HG02885 (cell line): ENCODE results near the gene LIPE.

Source experiments
- ATAC-seq: cut with Tn5 transposase; IDR thresholded peaks from one replicate; pipeline ENCODE4 v1.9.1; 2021; ENCODE audit warnings: mild to moderate bottlenecking; ENCODE audit not compliant: unreplicated experiment, poor library complexity

The LIPE gene

DNA sequence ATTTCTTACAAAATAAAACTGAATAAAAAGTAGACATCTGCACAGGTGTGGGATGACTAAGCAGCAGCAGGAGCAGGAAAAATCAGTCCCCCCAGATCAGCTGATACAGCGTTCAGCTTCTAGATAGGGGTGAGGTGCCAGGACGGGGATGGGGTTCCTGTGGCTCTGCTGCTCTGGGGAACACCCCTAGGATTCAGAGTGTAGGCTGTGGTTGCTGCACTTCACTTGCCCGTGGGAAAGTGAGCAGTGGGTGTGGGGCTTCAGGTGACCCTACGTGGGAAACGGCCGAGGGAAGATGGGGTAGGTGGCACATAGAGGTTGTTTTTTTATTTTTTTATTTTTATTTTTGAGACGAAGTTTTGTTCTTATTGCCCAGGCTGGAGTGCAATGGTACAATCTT, 18.8 kb upstream of the LIPE start:
- no peak for ATAC-seq

- no peak for ATAC-seq
Measured at GRCh38 chr19:42443944-42444398, 16.8 kb upstream of the LIPE start.

DNA sequence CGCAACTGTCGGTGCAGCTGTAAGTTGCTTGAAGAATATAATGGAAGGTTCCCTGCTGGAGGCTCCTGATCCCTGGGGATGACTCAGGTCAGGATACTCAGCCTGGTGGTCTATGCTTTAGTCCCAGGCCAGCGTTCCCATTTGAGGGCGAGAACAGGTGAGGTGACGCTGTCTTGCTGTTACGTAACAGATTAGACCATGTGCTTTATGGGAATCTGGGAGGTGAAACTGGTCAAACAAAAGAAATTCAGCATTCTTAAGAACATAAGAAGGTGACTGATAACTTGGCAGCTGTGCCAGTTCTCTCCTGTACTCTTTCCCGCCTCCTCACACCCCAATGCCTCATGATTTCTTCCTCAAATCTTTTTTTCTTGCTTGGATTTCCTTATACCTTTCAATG, 15.6 kb upstream of the LIPE start, which contains the start of gene CXCL17:
CXCL17 (minus strand) TSS at position 114 of the 400 bp plus-strand sequence. CDS start 114 bp downstream, outside the sequence.
- no peak for ATAC-seq

GRCh38 chr19:42441049-42441445, 13.9 kb upstream of the LIPE start:
- ATAC-seq: no peak

DNA sequence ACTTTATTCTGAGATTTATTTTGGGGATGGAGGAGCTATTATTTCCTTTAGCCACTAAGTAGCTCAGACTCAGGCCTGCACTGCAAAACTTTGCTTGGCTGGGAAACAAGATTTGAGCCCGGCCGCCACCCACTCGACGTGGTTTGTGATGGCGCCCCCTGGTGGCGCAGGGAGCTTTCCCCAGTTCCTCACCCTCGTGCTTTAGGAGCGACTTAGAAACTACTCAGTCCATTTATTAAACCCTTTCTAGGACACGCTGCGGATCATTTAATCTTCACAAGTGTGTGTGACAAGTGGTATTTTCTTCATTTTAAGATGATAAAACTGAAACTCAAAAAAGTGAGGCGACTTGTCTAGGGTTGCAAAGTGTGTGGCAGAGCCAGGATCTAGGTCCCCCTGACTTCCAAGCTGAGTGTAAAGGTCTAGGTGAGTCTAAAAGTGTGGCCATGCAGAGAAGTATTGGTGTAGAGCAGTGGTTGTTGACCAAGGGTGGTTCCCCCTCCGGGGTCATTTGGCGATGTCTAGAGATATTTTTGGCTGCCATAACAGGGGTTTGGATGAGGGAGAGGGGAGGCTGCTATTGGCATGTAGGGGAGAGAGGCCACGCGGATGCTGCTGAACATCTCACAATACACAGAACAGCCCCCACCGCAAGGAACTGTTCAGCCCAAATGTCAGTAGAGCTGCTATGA, 13.3 kb upstream of the LIPE start:
- no peak for ATAC-seq

- no peak for ATAC-seq
Measured at GRCh38 chr19:42436006-42436405, 8.8 kb upstream of the LIPE start.

- no peak for ATAC-seq
Measured at GRCh38 chr19:42435316-42435715, 8.1 kb upstream of the LIPE start.

GRCh38 chr19:42433503-42434260, 6.5 kb upstream of the LIPE start:
- ATAC-seq: peak; percentile 73

- no peak for ATAC-seq
Measured at GRCh38 chr19:42431486-42431885, 4.3 kb upstream of the LIPE start.

GRCh38 chr19:42428676-42429075, 1.5 kb upstream of the LIPE start:
- no peak for ATAC-seq

DNA sequence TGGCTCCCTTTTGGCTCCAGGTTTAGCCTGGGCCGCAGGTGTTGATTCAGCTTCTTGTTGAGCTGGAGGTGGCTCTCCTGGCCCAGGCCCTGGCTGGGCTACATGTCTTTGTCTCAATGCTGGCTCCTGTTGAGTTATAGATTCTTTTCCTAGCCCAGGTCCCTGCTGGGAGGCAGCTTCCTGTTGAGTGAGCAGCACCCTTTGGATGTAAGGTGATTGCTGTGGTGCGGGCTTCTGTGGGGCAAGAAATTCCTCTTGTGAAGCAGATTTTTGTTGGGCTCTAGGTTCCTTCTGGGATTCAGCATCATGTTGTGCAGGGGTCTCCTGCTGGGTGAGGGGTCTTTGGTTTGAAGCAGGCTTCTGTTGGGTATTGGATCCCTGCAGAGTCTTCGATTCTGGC, 545 bp downstream of the LIPE start:
- ATAC-seq: no peak

DNA sequence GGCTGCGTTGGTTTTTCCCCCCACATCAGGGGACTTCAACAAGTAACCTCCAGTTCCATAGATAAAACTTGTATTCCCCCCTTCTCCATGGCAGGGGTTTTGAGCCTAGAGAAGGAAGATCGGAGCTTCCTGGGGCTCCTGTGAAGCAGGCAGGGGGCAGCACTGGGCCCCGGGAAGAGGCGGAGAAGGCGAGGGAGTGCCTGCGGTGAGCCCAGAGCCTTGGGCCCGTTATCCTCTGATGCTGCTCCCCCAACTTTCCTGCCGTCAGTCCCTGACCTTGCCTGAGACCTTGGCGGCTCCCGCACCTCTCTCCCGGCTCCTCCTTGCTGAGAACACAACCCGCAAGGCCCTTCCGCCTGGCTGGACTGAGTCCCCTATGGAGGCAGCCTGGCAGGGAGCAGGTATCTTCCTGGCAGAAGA, 2.5 kb downstream of the LIPE start:
- ATAC-seq: no peak

DNA sequence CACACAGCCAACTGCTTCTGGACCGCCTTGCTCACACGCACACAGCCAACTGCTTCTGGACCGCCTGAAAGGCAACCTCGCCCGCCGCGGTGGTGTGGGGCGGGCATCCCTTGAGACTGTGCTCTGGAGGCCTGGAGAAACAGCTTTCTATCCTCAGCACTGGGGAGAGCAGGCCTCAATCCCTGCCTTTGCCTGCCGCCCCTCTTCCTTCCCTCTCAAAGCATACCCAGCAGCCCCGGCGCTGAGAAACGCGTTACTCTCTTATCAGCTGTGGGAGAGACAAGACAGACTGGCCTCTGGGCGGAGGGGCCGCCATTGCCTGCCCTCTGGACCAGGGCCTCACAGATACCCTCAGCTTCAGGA, 2.9 kb downstream of the LIPE start:
- no peak for ATAC-seq

DNA sequence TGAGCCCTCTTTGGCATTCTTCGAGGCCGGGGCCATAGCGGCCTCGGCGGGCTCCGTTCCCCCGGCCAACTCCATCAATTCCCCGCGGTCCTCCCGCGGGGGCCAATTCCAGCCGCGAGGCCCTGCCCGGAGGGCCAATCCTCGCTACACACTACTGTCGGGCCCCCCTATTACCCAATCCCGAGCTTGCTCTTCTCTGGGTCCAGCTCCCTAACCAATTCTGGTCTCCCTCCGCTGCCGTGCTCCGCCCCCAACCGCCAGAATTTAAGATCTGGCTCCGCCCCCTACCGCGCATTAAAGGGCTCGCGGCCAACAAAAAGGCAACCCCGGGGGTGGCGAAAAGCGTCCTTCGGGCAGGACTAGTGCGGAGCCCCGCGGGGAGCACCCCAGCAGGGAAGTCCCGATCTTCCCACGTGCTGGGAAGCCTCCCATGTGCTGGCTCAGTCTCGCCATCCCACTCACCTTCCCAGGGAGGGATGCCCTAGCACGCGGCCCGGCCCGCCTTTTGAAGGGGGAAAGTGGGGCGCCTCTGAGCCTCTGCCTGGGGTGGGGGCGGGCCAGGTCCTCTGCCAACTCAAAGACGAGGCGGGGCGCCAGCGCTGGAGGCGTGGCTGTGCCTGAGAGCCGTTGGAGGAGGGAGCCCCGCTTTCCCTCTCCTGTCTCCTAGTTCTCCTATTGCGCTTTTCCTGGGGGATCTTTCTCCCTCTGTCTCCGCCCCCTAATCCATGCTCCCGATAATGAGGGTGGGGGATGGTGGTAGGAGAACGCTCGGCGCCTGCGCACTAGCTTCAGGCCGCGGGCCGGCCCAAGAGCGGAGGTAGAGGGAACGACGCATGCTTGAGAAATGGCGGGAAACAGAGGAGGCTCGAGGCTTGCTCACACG, 3.5 kb downstream of the LIPE start:
- ATAC-seq: peak; percentile 83

DNA sequence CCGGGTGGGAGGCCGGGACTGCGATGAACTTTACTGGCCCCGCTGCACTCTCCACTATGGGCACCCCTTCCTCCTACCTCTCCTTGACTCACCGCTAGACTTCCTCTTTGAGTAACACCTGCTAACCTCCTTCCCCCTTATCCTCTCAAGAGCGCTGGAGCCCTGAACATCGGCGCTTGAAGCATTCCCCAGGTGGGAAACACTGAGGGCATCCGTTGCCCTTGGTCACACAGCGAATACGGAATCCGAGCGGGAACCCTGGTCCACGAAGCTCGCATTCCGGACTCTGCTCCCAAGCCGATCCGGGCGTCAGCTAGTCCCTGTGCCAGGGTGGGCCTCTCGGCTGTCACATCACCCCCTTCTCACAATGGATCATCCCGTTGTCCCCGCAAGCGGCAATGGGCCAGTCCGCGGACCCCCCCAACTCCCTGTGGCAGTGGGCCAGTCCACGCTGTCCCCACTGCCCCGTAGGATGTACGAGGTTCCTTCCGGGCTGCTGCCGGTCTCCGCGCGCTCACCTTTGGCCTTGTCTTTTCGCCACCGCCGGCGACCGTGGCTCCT, 4.2 kb downstream of the LIPE start:
- peak; percentile 37 for ATAC-seq

DNA sequence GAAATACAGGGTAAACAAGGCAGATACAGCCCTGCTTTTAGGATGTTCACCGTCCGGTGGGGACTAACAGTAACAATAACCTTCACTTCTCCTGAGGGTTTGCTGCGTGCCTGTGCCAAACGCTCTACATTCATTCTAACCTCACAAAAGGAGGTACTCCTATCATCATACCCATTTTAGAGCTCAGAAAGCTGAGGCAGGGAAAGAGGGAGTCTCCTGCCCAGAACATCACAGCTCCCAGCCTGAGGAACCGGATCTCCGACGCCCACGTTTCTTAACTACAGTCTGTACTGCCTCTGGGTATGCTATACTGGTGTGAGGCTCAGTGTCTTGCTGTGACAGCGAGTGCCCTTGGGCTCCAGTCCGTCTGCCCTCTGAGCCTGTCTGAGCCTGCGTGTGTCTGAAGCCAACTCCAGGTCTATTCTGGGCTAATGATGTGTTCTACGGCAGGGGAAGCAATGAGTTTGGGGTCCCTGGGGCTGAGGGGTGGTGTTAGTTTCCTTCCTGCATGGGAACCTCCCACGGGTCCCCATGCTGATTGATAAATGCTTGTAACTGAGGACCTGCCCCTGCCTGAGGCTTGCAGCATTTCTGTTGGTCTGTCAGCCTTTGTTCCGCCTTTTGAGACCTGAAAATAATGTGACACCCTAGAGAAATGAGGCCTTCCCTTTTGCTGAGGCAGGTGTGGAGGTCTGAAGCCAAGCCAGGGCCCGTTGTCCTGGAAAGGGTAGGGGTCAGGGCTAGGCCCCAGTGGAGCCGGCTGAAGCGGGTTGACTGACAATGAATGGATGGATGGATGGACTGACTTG, 4.9 kb downstream of the LIPE start:
- ATAC-seq: peak; percentile 3

- ATAC-seq: no peak
Measured at GRCh38 chr19:42421591-42422031, 5.6 kb downstream of the LIPE start.

DNA sequence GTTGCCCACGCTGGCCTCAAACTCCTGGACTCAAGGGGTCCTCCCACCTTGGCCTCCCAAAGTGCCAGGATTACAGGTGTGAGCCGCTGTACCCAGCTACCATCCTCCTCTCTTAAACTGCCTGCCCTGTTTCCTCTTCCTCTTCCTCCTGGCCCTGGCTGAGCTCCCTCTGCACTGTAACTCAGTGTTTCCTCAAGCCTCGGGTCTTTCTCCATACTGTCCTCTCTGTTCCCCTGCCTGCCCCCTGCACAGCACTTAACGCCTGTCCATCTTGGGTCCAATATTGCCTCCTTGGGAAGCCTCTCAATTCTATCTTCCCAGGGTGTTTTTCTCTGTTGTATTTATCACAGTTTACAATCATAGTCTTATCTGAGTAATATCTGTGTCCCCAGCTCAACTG, 6.1 kb downstream of the LIPE start:
- no peak for ATAC-seq

GRCh38 chr19:42420055-42420544, 7.1 kb downstream of the LIPE start:
- ATAC-seq: peak; percentile 57
